Measurements from ENCODE around the gene AUTS2.

AUTS2 gene

GRCh38 chr7:69859342-69859741, 261.1 kb downstream of the AUTS2 start:
- H3K27ac ChIP-seq = no peak overlapping the region
- peaks cover 0 to 14% of the 10 kb centered on the region in 2 donors for H3K27me3 ChIP-seq
- H3K36me3 ChIP-seq = no peaks in the 10 kb centered on the region
- DNase-seq = no peak
- H3K4me1 ChIP-seq = no peaks in the 10 kb centered on the region
- no peak for TF ChIP-seq CTCF (IDR thresholded peaks at IDR 0.05)
- intact Hi-C loops (cut with DNase I; ENCODE audit: low total_unique reads) = no loop called here
- H3K4me3 ChIP-seq = no peak overlapping the region
- H3K9me3 ChIP-seq = no peaks in the 10 kb centered on the region

GRCh38 chr7:69860486-69860885, 262.2 kb downstream of the AUTS2 start:
- Histone ChIP-seq H3K27ac (no peak overlapping the region), H3K36me3 (no peaks in the 10 kb centered on the region), H3K27me3 (peaks cover 0 to 14% of the 10 kb centered on the region in 2 donors), H3K4me3 (no peak overlapping the region), H3K9me3 (no peaks in the 10 kb centered on the region), H3K4me1 (no peaks in the 10 kb centered on the region)
- no peak for DNase-seq
- intact Hi-C loops (cut with DNase I; ENCODE audit: low total_unique reads) = no loop called here
- no peak for TF ChIP-seq CTCF (IDR thresholded peaks at IDR 0.05)

GRCh38 chr7:69860941-69861622, 262.8 kb downstream of the AUTS2 start:
- Histone ChIP-seq H3K27ac (no peak overlapping the region), H3K9me3 (no peaks in the 10 kb centered on the region), H3K36me3 (no peaks in the 10 kb centered on the region), H3K27me3 (peaks cover 0 to 14% of the 10 kb centered on the region in 2 donors), H3K4me1 (no peaks in the 10 kb centered on the region), H3K4me3 (no peak overlapping the region)
- DNase-seq = no peak
- intact Hi-C loops (cut with DNase I; ENCODE audit: low total_unique reads) = no loop called here
- no peak for TF ChIP-seq CTCF (IDR thresholded peaks at IDR 0.05)

GRCh38 chr7:69862413-69863064, 264.3 kb downstream of the AUTS2 start:
- intact Hi-C loops (cut with DNase I; ENCODE audit: low total_unique reads) = no loop called here
- TF ChIP-seq CTCF (IDR thresholded peaks at IDR 0.05) = no peak
- H3K4me1 ChIP-seq = no peaks in the 10 kb centered on the region
- peaks cover 0 to 9% of the 10 kb centered on the region in 2 donors for H3K27me3 ChIP-seq
- no peak overlapping the region for H3K4me3 ChIP-seq
- no peak overlapping the region for H3K27ac ChIP-seq
- no peak for DNase-seq
- no peaks in the 10 kb centered on the region for H3K36me3 ChIP-seq
- H3K9me3 ChIP-seq = no peaks in the 10 kb centered on the region

- DNase-seq = no peak
- H3K27me3 ChIP-seq = no peaks in the 10 kb centered on the region
- intact Hi-C loops (cut with DNase I; ENCODE audit: low total_unique reads) = no loop called here
Measured at GRCh38 chr7:69864274-69864673, 266.0 kb downstream of the AUTS2 start.

More at GRCh38 chr7:69864274-69864673, 266.0 kb downstream of the AUTS2 start:
- Histone ChIP-seq H3K27ac (no peak overlapping the region), H3K4me1 (no peaks in the 10 kb centered on the region), H3K36me3 (no peaks in the 10 kb centered on the region), H3K4me3 (no peak overlapping the region), H3K9me3 (no peaks in the 10 kb centered on the region)
- TF ChIP-seq CTCF (IDR thresholded peaks at IDR 0.05) = no peak
